BLaER1 (cell line): ENCODE data around the gene LRMDA.

ENCODE experiments used
- H3K27ac ChIP-seq: shearing (Covaris generic); formaldehyde crosslinking; 2 replicates; pipeline ENCODE4 v1.8.1; 2022
- H3K27me3 ChIP-seq: shearing (Covaris generic); formaldehyde crosslinking; 2 replicates; pipeline ENCODE4 v1.8.1; 2022
- H3K36me3 ChIP-seq: shearing (Covaris generic); formaldehyde crosslinking; 2 replicates; pipeline ENCODE4 v1.8.1; 2022
- H3K4me1 ChIP-seq: shearing (Covaris generic); formaldehyde crosslinking; 2 replicates; pipeline ENCODE4 v1.8.1; 2022
- H3K4me2 ChIP-seq: shearing (Covaris generic); formaldehyde crosslinking; 2 replicates; pipeline ENCODE4 v1.8.1; 2022
- H3K4me3 ChIP-seq: shearing (Covaris generic); formaldehyde crosslinking; 2 replicates; pipeline ENCODE4 v1.8.1; 2022
- H3K9ac ChIP-seq: shearing (Covaris generic); formaldehyde crosslinking; 2 replicates; pipeline ENCODE4 v1.8.1; 2022
- H3K9me3 ChIP-seq: shearing (Covaris generic); formaldehyde crosslinking; 2 replicates; pipeline ENCODE4 v1.8.1; 2022
- H4K20me1 ChIP-seq: shearing (Covaris generic); formaldehyde crosslinking; 2 replicates; pipeline ENCODE4 v1.8.1; 2022
- Cebpa-rat ChIP-seq: shearing (Covaris generic); IDR thresholded peaks from 2 replicates; pipeline ENCODE4 v1.8.1; 2022

The LRMDA gene

GRCh38 chr10:76265441-76266113 lies 834.2 kb downstream of the LRMDA start:
- no peak overlapping the region for H3K4me3 ChIP-seq
- H3K27me3 ChIP-seq: no peaks in the 10 kb centered on the region
- H4K20me1 ChIP-seq: no peaks in the 10 kb centered on the region
- no peak for TF ChIP-seq Cebpa-rat
- H3K4me1 ChIP-seq: no peaks in the 10 kb centered on the region
- H3K9me3 ChIP-seq: peaks cover 9% of the 10 kb centered on the region
- no peaks in the 10 kb centered on the region for H3K36me3 ChIP-seq
- no peak overlapping the region for H3K9ac ChIP-seq
- no peak overlapping the region for H3K4me2 ChIP-seq
- no peak overlapping the region for H3K27ac ChIP-seq

- no peak overlapping the region for H3K9ac ChIP-seq
- no peaks in the 10 kb centered on the region for H3K9me3 ChIP-seq
Measured at GRCh38 chr10:76268530-76268929, 837.1 kb downstream of the LRMDA start.

GRCh38 chr10:76268954-76269353 lies 837.5 kb downstream of the LRMDA start:
- no peak overlapping the region for H3K9ac ChIP-seq
- no peak for TF ChIP-seq Cebpa-rat
- H3K4me3 ChIP-seq: no peak overlapping the region
- no peaks in the 10 kb centered on the region for H3K27me3 ChIP-seq
- no peak overlapping the region for H3K27ac ChIP-seq
- no peaks in the 10 kb centered on the region for H4K20me1 ChIP-seq
- H3K4me2 ChIP-seq: no peak overlapping the region
- H3K9me3 ChIP-seq: no peaks in the 10 kb centered on the region
- H3K36me3 ChIP-seq: no peaks in the 10 kb centered on the region
- H3K4me1 ChIP-seq: no peaks in the 10 kb centered on the region

More at GRCh38 chr10:76268530-76268929, 837.1 kb downstream of the LRMDA start:
- TF ChIP-seq Cebpa-rat: no peak
- H3K27ac ChIP-seq: no peak overlapping the region
- H3K4me3 ChIP-seq: no peak overlapping the region
- H3K36me3 ChIP-seq: no peaks in the 10 kb centered on the region
- H4K20me1 ChIP-seq: no peaks in the 10 kb centered on the region
- H3K27me3 ChIP-seq: no peaks in the 10 kb centered on the region
- no peak overlapping the region for H3K4me2 ChIP-seq
- no peaks in the 10 kb centered on the region for H3K4me1 ChIP-seq

GRCh38 chr10:76270464-76270863 lies 839.0 kb downstream of the LRMDA start:
- Histone ChIP-seq H3K4me1 (no peaks in the 10 kb centered on the region), H3K9ac (no peak overlapping the region), H3K27ac (no peak overlapping the region), H3K27me3 (no peaks in the 10 kb centered on the region), H3K4me2 (no peak overlapping the region), H3K4me3 (no peak overlapping the region), H4K20me1 (no peaks in the 10 kb centered on the region), H3K9me3 (peaks cover 9% of the 10 kb centered on the region), H3K36me3 (no peaks in the 10 kb centered on the region)
- TF ChIP-seq Cebpa-rat: no peak

- H4K20me1 ChIP-seq: no peaks in the 10 kb centered on the region
- H3K36me3 ChIP-seq: no peaks in the 10 kb centered on the region
- no peaks in the 10 kb centered on the region for H3K4me1 ChIP-seq
- H3K27me3 ChIP-seq: no peaks in the 10 kb centered on the region
- peaks cover 14% of the 10 kb centered on the region for H3K9me3 ChIP-seq
- no peak for TF ChIP-seq Cebpa-rat
- no peak overlapping the region for H3K4me2 ChIP-seq
- no peak overlapping the region for H3K4me3 ChIP-seq
- no peak overlapping the region for H3K27ac ChIP-seq
- H3K9ac ChIP-seq: no peak overlapping the region
Measured at GRCh38 chr10:76274933-76275332, 843.5 kb downstream of the LRMDA start.

GRCh38 chr10:76278811-76279460 lies 847.5 kb downstream of the LRMDA start:
- Histone ChIP-seq H3K9me3 (peaks cover 14% of the 10 kb centered on the region), H3K4me1 (no peaks in the 10 kb centered on the region), H3K4me2 (no peak overlapping the region), H4K20me1 (no peaks in the 10 kb centered on the region), H3K36me3 (no peaks in the 10 kb centered on the region), H3K4me3 (no peak overlapping the region), H3K9ac (no peak overlapping the region), H3K27ac (no peak overlapping the region), H3K27me3 (no peaks in the 10 kb centered on the region)
- no peak for TF ChIP-seq Cebpa-rat

GRCh38 chr10:76281659-76282058 lies 850.2 kb downstream of the LRMDA start:
- Histone ChIP-seq H3K4me1 (no peaks in the 10 kb centered on the region), H4K20me1 (no peaks in the 10 kb centered on the region), H3K27ac (no peak overlapping the region), H3K36me3 (no peaks in the 10 kb centered on the region), H3K4me3 (no peak overlapping the region), H3K27me3 (no peaks in the 10 kb centered on the region), H3K4me2 (no peak overlapping the region), H3K9ac (no peak overlapping the region), H3K9me3 (no peaks in the 10 kb centered on the region)
- TF ChIP-seq Cebpa-rat: no peak

- Histone ChIP-seq H3K4me3 (no peak overlapping the region), H4K20me1 (no peaks in the 10 kb centered on the region), H3K27ac (no peak overlapping the region), H3K27me3 (no peaks in the 10 kb centered on the region), H3K36me3 (no peaks in the 10 kb centered on the region), H3K9ac (no peak overlapping the region), H3K4me2 (no peak overlapping the region), H3K9me3 (no peaks in the 10 kb centered on the region), H3K4me1 (no peaks in the 10 kb centered on the region)
- no peak for TF ChIP-seq Cebpa-rat
Measured at GRCh38 chr10:76282061-76283025, 850.9 kb downstream of the LRMDA start.

- no peaks in the 10 kb centered on the region for H3K27me3 ChIP-seq
- H3K27ac ChIP-seq: no peak overlapping the region
- no peaks in the 10 kb centered on the region for H3K4me1 ChIP-seq
- H3K4me3 ChIP-seq: no peak overlapping the region
- no peaks in the 10 kb centered on the region for H3K36me3 ChIP-seq
- no peak overlapping the region for H3K9ac ChIP-seq
- H3K4me2 ChIP-seq: no peak overlapping the region
- no peaks in the 10 kb centered on the region for H3K9me3 ChIP-seq
- TF ChIP-seq Cebpa-rat: no peak
- no peaks in the 10 kb centered on the region for H4K20me1 ChIP-seq
Measured at GRCh38 chr10:76284351-76284750, 852.9 kb downstream of the LRMDA start.

GRCh38 chr10:76285012-76285411 lies 853.6 kb downstream of the LRMDA start:
- no peak overlapping the region for H3K4me2 ChIP-seq
- no peaks in the 10 kb centered on the region for H3K36me3 ChIP-seq
- H3K27ac ChIP-seq: no peak overlapping the region
- no peak overlapping the region for H3K4me3 ChIP-seq
- H3K27me3 ChIP-seq: no peaks in the 10 kb centered on the region
- no peaks in the 10 kb centered on the region for H3K4me1 ChIP-seq
- no peak for TF ChIP-seq Cebpa-rat
- H4K20me1 ChIP-seq: no peaks in the 10 kb centered on the region
- H3K9me3 ChIP-seq: no peaks in the 10 kb centered on the region
- no peak overlapping the region for H3K9ac ChIP-seq
